Measurements from ENCODE around the gene NEURL3.

The NEURL3 gene

GRCh38 chr2:96517079-96517478 lies 11.9 kb upstream of the NEURL3 start:
- CTCF ChIA-PET, result interaction anchor here (1.0 to 2.9 kb wide), 5 partner anchors 8 to 111 kb away, joined by 4 to 28 read pairs (median 6); partner anchors contain the start of gene NEURL3

DNA sequence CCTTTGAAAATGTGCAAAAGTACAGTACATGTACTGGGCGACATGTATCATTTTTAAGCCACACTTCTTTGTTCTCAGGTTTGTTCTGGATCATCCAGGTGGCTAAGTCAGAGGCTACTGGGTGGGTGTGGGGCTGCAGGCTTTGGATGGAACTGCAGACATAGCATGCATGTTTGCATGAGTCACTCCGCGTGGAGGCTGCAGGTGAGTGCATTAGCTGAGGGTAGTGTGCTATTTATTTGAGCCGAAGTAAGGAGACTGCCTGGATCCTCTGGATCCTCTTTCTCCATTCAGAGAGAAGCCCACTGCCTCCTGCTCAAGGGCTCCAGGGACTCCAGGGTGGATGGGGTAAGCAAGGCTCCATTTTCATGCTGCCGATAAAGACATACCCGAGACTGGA lies 9.4 kb upstream of the NEURL3 start:
- ChIA-PET POLR2A (no interaction called here), CTCF (interaction anchor here (1.0 to 7.2 kb wide), 2 partner anchors 11 to 16 kb away, joined by 3 to 98 read pairs; no protein-coding TSS in a partner anchor)
- no peak for DNase-seq (ENCODE audit: low read depth, low spot score)
- no peak overlapping the region for H3K4me3 ChIP-seq (ENCODE audit: low read depth, low read length)
- TF ChIP-seq CTCF (IDR thresholded peaks at IDR 0.05; ENCODE audit: insufficient read depth, low read length, missing control alignments), result no peak

More at GRCh38 chr2:96517079-96517478, 11.9 kb upstream of the NEURL3 start:
- no peak overlapping the region for H3K4me3 ChIP-seq (ENCODE audit: low read depth, low read length)
- POLR2A ChIA-PET, result no interaction called here
- no peak for TF ChIP-seq CTCF (IDR thresholded peaks at IDR 0.05; ENCODE audit: insufficient read depth, low read length, missing control alignments)
- no peak for DNase-seq (ENCODE audit: low read depth, low spot score)

- no peak for DNase-seq (ENCODE audit: low read depth, low spot score)
- TF ChIP-seq CTCF (IDR thresholded peaks at IDR 0.05; ENCODE audit: insufficient read depth, low read length, missing control alignments), result no peak
- ChIA-PET CTCF (interaction anchor here (0.8 to 10.0 kb wide), 11 partner anchors 10 to 520 kb away, joined by 3 to 340 read pairs (median 4); partner anchors contain the start of gene ARID5A), POLR2A (no interaction called here)
- no peak overlapping the region for H3K4me3 ChIP-seq (ENCODE audit: low read depth, low read length)
Observed at GRCh38 chr2:96512341-96512740, 7.2 kb upstream of the NEURL3 start.

- H3K4me3 ChIP-seq (ENCODE audit: low read depth, low read length), result no peak overlapping the region
- ChIA-PET POLR2A (no interaction called here), CTCF (interaction anchor here (0.8 to 10.0 kb wide), 12 partner anchors 9 to 519 kb away, joined by 3 to 340 read pairs (median 10); partner anchors contain the start of genes ARID5A and ASTL)
- DNase-seq (ENCODE audit: low read depth, low spot score), result no peak
- TF ChIP-seq CTCF (IDR thresholded peaks at IDR 0.05; ENCODE audit: insufficient read depth, low read length, missing control alignments), result no peak
Observed at GRCh38 chr2:96511851-96512250, 6.7 kb upstream of the NEURL3 start.

DNA sequence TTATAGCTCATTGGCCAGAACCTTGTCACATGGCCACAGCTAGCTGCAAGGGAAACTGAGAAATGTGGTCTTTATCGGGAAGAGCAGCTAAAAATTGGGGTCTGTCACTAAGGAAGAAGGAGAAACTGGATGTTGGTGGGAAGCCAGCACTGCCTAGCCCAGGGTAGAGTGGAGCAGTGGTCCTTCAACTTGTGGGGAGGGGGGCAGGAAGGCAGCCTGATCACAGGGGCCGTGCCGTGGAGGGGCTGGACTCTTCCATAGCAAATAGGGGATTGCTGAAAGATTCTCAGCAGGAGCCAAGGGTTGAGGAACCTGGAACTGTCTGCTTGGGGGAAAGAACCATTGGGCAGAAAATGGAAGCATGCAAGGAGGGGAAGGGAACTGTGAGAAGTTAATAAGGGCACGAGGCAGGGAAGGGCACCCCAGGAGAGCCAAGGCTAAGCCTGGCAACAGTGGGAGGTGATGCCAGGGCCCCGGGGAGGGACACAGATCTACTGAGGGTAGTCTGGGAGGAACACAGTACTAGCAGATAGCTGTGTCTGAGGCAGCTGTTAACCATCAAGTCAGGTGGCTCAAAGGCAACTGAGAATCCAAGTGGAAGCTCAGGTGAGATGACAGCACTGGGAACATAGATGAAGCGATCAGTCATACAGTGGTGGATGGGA lies 5.9 kb upstream of the NEURL3 start:
- H3K4me3 ChIP-seq (ENCODE audit: low read depth, low read length), result no peak overlapping the region
- POLR2A ChIA-PET, result no interaction called here
- no peak for DNase-seq (ENCODE audit: low read depth, low spot score)
- no peak for TF ChIP-seq CTCF (IDR thresholded peaks at IDR 0.05; ENCODE audit: insufficient read depth, low read length, missing control alignments)
- CTCF ChIA-PET, result interaction anchor here (0.7 to 10.0 kb wide), 22 partner anchors 11 to 518 kb away, joined by 3 to 340 read pairs (median 6); partner anchors contain the start of genes ASTL and SNRNP200

GRCh38 chr2:96509847-96510230 lies 4.7 kb upstream of the NEURL3 start:
- no peak for DNase-seq (ENCODE audit: low read depth, low spot score)
- H3K4me3 ChIP-seq (ENCODE audit: low read depth, low read length), result no peak overlapping the region
- TF ChIP-seq CTCF (IDR thresholded peaks at IDR 0.05; ENCODE audit: insufficient read depth, low read length, missing control alignments), result no peak
- POLR2A ChIA-PET, result no interaction called here
- CTCF ChIA-PET, result interaction anchor here (0.9 to 10.0 kb wide), 31 partner anchors 8 to 517 kb away, joined by 3 to 340 read pairs (median 7); partner anchors contain the start of genes ASTL, CIAO1 and SNRNP200
